Mammary epithelial cell (primary cell): ENCODE measurements around the gene ITPKB.

Experiments used
- EZH2 ChIP-seq: IDR thresholded peaks from 2 replicates; pipeline ENCODE4 v1.6.1; 2012; ENCODE audit warnings: low read length, inconsistent platforms, borderline replicate concordance
- TF ChIP-seq, protein P1 (sequence below), 2 donors: IDR thresholded peaks in 1 of 2; conservative IDR thresholded peaks in 1 of 2; 2 replicates each; pipeline ENCODE4 v1.5.1; 2011 to 2012; ENCODE audit warnings: inconsistent platforms in 2 of 2, low read length in 2 of 2, mild to moderate bottlenecking in 2 of 2, control low read depth in 1 of 2, low read depth in 1 of 2; ENCODE audit not compliant: insufficient read depth in 1 of 2; ENCODE audit errors: extremely low read depth in 1 of 2

DNA sequence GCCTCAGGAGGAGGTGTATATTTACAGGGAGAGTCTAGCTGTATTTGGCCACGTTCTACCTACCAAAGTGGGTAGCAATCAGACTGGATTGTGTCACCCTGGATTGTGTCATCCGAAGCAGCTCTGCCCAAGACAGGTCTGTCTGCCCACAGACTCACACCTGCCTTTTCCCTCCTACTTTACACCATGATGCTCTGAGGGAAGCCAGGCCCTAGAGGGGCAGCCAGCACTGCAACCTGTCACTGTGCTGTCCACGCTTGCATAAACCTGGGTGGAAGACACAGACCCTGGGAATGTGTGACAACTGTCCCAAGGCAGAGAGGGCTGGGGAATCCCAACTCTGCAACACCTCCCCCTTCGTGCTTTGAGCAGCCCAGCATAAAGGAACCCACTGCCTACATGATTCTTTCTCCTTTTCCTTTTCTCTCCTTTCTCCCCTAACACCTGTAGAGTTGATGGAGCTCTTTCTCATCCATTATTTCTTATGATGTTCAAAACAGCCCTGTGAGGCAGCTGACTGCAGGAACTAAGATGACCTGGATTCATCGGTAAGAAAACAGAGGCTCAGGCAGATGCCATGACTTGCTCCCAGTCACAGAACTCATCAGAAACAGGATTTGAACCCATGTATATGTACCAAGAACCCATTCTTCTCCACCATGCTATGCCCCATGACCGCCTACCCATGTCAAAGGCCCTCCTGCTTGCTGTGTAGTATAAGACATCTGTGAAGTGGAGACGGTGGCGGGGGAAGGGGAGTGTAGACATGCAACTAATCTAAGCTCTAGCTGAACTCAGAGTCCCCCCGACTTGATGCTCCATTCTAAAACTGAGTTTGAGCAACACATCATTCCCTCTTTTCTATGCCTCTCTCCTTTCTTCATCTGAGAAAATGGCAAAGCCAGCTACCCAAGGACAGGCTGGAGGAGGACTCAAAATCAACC, 55.9 kb downstream of the ITPKB start:
- TF ChIP-seq, protein P1, sequence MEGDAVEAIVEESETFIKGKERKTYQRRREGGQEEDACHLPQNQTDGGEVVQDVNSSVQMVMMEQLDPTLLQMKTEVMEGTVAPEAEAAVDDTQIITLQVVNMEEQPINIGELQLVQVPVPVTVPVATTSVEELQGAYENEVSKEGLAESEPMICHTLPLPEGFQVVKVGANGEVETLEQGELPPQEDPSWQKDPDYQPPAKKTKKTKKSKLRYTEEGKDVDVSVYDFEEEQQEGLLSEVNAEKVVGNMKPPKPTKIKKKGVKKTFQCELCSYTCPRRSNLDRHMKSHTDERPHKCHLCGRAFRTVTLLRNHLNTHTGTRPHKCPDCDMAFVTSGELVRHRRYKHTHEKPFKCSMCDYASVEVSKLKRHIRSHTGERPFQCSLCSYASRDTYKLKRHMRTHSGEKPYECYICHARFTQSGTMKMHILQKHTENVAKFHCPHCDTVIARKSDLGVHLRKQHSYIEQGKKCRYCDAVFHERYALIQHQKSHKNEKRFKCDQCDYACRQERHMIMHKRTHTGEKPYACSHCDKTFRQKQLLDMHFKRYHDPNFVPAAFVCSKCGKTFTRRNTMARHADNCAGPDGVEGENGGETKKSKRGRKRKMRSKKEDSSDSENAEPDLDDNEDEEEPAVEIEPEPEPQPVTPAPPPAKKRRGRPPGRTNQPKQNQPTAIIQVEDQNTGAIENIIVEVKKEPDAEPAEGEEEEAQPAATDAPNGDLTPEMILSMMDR (conservative IDR thresholded peaks at IDR 0.05 in 1 of 2, IDR thresholded peaks at IDR 0.05 in 1 of 2; ENCODE audit: extremely low read depth in 1 of 2, insufficient read depth in 1 of 2, low read depth in 1 of 2, low read length in 2 of 2): no peak
- no peak for TF ChIP-seq EZH2
